ENCODE results near the gene KIFC1.

Gene KIFC1

GRCh38 chr6:33418690-33419291 is 27.2 kb downstream of the KIFC1 start:
- in situ Hi-C loops (cut with HindIII; ENCODE audit: low sequenced_read_pairs), result no loop called here
- H3K4me3 ChIP-seq (ENCODE audit: low read depth, low read length), result peak overlapping the region; percentile 14
- TF ChIP-seq CTCF (IDR thresholded peaks at IDR 0.05; ENCODE audit: low read depth, low read length), result no peak
- DNase-seq (ENCODE audit: low read depth, low spot score), result no peak

- TF ChIP-seq CTCF (IDR thresholded peaks at IDR 0.05; ENCODE audit: low read depth, low read length), result no peak
- H3K4me3 ChIP-seq (ENCODE audit: low read depth, low read length), result peak within 1 kb of the TSS; percentile 47
- DNase-seq (ENCODE audit: low read depth, low spot score), result peak; percentile 62
- in situ Hi-C loops (cut with HindIII; ENCODE audit: low sequenced_read_pairs), result no loop called here
Measured at GRCh38 chr6:33419580-33420490, 28.2 kb downstream of the KIFC1 start, which contains the start of gene SYNGAP1. TSS of gene SYNGAP1 (plus strand) at chr6:33420065. CDS start at chr6:33420265, 200 bp downstream.

- DNase-seq (ENCODE audit: low read depth, low spot score), result no peak
- no peak for TF ChIP-seq CTCF (IDR thresholded peaks at IDR 0.05; ENCODE audit: low read depth, low read length)
- peak overlapping the region; percentile 47 for H3K4me3 ChIP-seq (ENCODE audit: low read depth, low read length)
- in situ Hi-C loops (cut with HindIII; ENCODE audit: low sequenced_read_pairs), result no loop called here
Measured at GRCh38 chr6:33420491-33421343, 29.1 kb downstream of the KIFC1 start.

GRCh38 chr6:33421344-33421643 is 29.7 kb downstream of the KIFC1 start:
- no peak for DNase-seq (ENCODE audit: low read depth, low spot score)
- no peak overlapping the region for H3K4me3 ChIP-seq (ENCODE audit: low read depth, low read length)
- in situ Hi-C loops (cut with HindIII; ENCODE audit: low sequenced_read_pairs), result no loop called here
- TF ChIP-seq CTCF (IDR thresholded peaks at IDR 0.05; ENCODE audit: low read depth, low read length), result no peak

- in situ Hi-C loops (cut with HindIII; ENCODE audit: low sequenced_read_pairs), result no loop called here
- no peak overlapping the region for H3K4me3 ChIP-seq (ENCODE audit: low read depth, low read length)
- DNase-seq (ENCODE audit: low read depth, low spot score), result no peak
- no peak for TF ChIP-seq CTCF (IDR thresholded peaks at IDR 0.05; ENCODE audit: low read depth, low read length)
Measured at GRCh38 chr6:33423777-33424176, 32.2 kb downstream of the KIFC1 start.
